ENCODE results near the gene ROR2.
"Not testable (repeated sequence)": the region's sequence is repeated elsewhere in the genome, so short reads cannot be mapped to it uniquely, and the experiment has no call there.

Gene ROR2

GRCh38 chr9:91805031-91805430, 145.0 kb downstream of the ROR2 start:
- TF ChIP-seq CTCF (IDR thresholded peaks at IDR 0.05; ENCODE audit: low read length, missing control alignments): no peak
- no peak overlapping the region for H3K4me3 ChIP-seq (replicated peaks; ENCODE audit: low read depth, low read length)
- DNase-seq (ENCODE audit: low read depth): no peak

- no peak overlapping the region for H3K4me3 ChIP-seq (replicated peaks; ENCODE audit: low read depth, low read length)
- TF ChIP-seq CTCF (IDR thresholded peaks at IDR 0.05; ENCODE audit: low read length, missing control alignments): no peak
- no peak for DNase-seq (ENCODE audit: low read depth)
Measured at GRCh38 chr9:91803970-91804752, 145.9 kb downstream of the ROR2 start.

GRCh38 chr9:91803151-91803940, 146.7 kb downstream of the ROR2 start:
- peak; percentile 40 for DNase-seq (ENCODE audit: low read depth)
- H3K4me3 ChIP-seq (replicated peaks; ENCODE audit: low read depth, low read length): no peak overlapping the region
- no peak for TF ChIP-seq CTCF (IDR thresholded peaks at IDR 0.05; ENCODE audit: low read length, missing control alignments)

- no peak for DNase-seq (ENCODE audit: low read depth)
- no peak for TF ChIP-seq CTCF (IDR thresholded peaks at IDR 0.05; ENCODE audit: low read length, missing control alignments)
- H3K4me3 ChIP-seq (replicated peaks; ENCODE audit: low read depth, low read length): no peak overlapping the region
Measured at GRCh38 chr9:91802391-91802790, 147.6 kb downstream of the ROR2 start.

- TF ChIP-seq CTCF (IDR thresholded peaks at IDR 0.05; ENCODE audit: low read length, missing control alignments): no peak
- no peak for DNase-seq (ENCODE audit: low read depth)
- H3K4me3 ChIP-seq (replicated peaks; ENCODE audit: low read depth, low read length): no peak overlapping the region
Measured at GRCh38 chr9:91800473-91801030, 149.5 kb downstream of the ROR2 start.

GRCh38 chr9:91799113-91799744, 150.8 kb downstream of the ROR2 start:
- no peak overlapping the region for H3K4me3 ChIP-seq (replicated peaks; ENCODE audit: low read depth, low read length)
- DNase-seq (ENCODE audit: low read depth): no peak
- no peak for TF ChIP-seq CTCF (IDR thresholded peaks at IDR 0.05; ENCODE audit: low read length, missing control alignments)

GRCh38 chr9:91798273-91799112, 151.5 kb downstream of the ROR2 start:
- H3K4me3 ChIP-seq (replicated peaks; ENCODE audit: low read depth, low read length); DNase-seq (ENCODE audit: low read depth): not testable (repeated sequence)

GRCh38 chr9:91797517-91797916, 152.5 kb downstream of the ROR2 start:
- H3K4me3 ChIP-seq (replicated peaks; ENCODE audit: low read depth, low read length); DNase-seq (ENCODE audit: low read depth): not testable (repeated sequence)

- not testable (repeated sequence) for DNase-seq (ENCODE audit: low read depth); H3K4me3 ChIP-seq (replicated peaks; ENCODE audit: low read depth, low read length)
Measured at GRCh38 chr9:91796516-91796915, 153.5 kb downstream of the ROR2 start.

Measured in fibroblast of pulmonary artery (primary cell).